HEK293 (cell line): ENCODE measurements around the gene SLC25A6.

Source experiments
- CTCF ChIA-PET: fragments of 350-600 bp; formaldehyde crosslinking; extraction: SDS; loops from one replicate; lab custom pipeline; 2021; ENCODE audit warnings: antibody characterized with exemption; lab: Yijun Ruan, JAX
- POLR2A ChIA-PET: fragments of 300-600 bp; formaldehyde crosslinking; extraction: SDS; loops from one replicate; lab custom pipeline; 2020; ENCODE audit warnings: antibody characterized with exemption, inconsistent platforms; lab: Yijun Ruan, JAX
- H3K27ac ChIP-seq: fragments of 200-500 bp; sonication (Bioruptor generic); 2 replicates; pipeline ENCODE4 v1.5.1; 2014; ENCODE audit warnings: low read depth, low read length, control low read depth, inconsistent platforms; ENCODE audit errors: extremely low read depth
- H3K36me3 ChIP-seq, 2 experiments: fragments of 200-500 bp in 1 of 2; sonication (Bioruptor generic) in 1 of 2; 1 replicate in 1 of 2; 2 replicates in 1 of 2; pipeline ENCODE4 v1.5.1; 2014 to 2017; ENCODE audit warnings: inconsistent platforms in 2 of 2, low read length in 2 of 2; ENCODE audit not compliant: control insufficient read depth in 2 of 2, insufficient read depth in 1 of 2
- H3K4me1 ChIP-seq: fragments of 200-500 bp; sonication (Bioruptor generic); 2 replicates; pipeline ENCODE4 v1.5.1; 2014; ENCODE audit warnings: mild to moderate bottlenecking, low read length, inconsistent platforms; ENCODE audit not compliant: control insufficient read depth, insufficient read depth
- H3K4me3 ChIP-seq: 2 replicates; pipeline ENCODE4 v1.5.1; 2011; ENCODE audit warnings: low read depth, mild to moderate bottlenecking, control low read depth, low read length, moderate library complexity
- H3K9me3 ChIP-seq: fragments of 200-500 bp; sonication (Bioruptor generic); 2 replicates; pipeline ENCODE4 v1.5.1; 2014; ENCODE audit warnings: low read depth, low read length, inconsistent platforms; ENCODE audit not compliant: control insufficient read depth, insufficient read depth
- OVOL3 ChIP-seq: fragments of 450-650 bp; formaldehyde crosslinking; IDR thresholded peaks from 2 replicates; pipeline ENCODE4 v1.5.1; 2016; ENCODE audit warnings: missing biosample characterization, missing genetic modification characterization
- RBAK ChIP-seq: fragments of 450-650 bp; formaldehyde crosslinking; IDR thresholded peaks from 2 replicates; pipeline ENCODE4 v1.5.1; 2016; ENCODE audit warnings: missing biosample characterization, missing genetic modification characterization
- SCRT2 ChIP-seq: fragments of 450-650 bp; formaldehyde crosslinking; IDR thresholded peaks from 2 replicates; pipeline ENCODE4 v1.5.1; 2016; ENCODE audit warnings: missing biosample characterization, missing genetic modification characterization
- SETDB1 ChIP-seq: IDR thresholded peaks from one replicate; pipeline ENCODE4 v1.6.1; 2017; ENCODE audit warnings: mild to moderate bottlenecking, low read length, moderate library complexity, mixed read lengths; ENCODE audit not compliant: insufficient read length
- SP3 ChIP-seq: fragments of 450-650 bp; formaldehyde crosslinking; IDR thresholded peaks from 2 replicates; pipeline ENCODE4 v1.5.1; 2016; ENCODE audit warnings: missing biosample characterization, missing genetic modification characterization
- TSHZ1 ChIP-seq: fragments of 450-650 bp; formaldehyde crosslinking; IDR thresholded peaks from 2 replicates; pipeline ENCODE4 v1.5.1; 2016; ENCODE audit warnings: missing biosample characterization, missing genetic modification characterization, borderline replicate concordance
- ZBTB21 ChIP-seq: fragments of 450-650 bp; formaldehyde crosslinking; IDR thresholded peaks from 2 replicates; pipeline ENCODE4 v1.5.1; 2017; ENCODE audit warnings: missing biosample characterization, missing genetic modification characterization
- ZBTB7A ChIP-seq: fragments of 450-650 bp; formaldehyde crosslinking; IDR thresholded peaks from 2 replicates; pipeline ENCODE4 v1.5.1; 2016; ENCODE audit warnings: low read depth, missing biosample characterization, missing genetic modification characterization
- ZEB2 ChIP-seq: fragments of 450-650 bp; formaldehyde crosslinking; IDR thresholded peaks from 2 replicates; pipeline ENCODE4 v1.5.1; 2016; ENCODE audit warnings: missing biosample characterization, missing genetic modification characterization
- ZNF146 ChIP-seq: fragments of 450-650 bp; formaldehyde crosslinking; IDR thresholded peaks from 2 replicates; pipeline ENCODE4 v1.5.1; 2016; ENCODE audit warnings: missing biosample characterization, missing genetic modification characterization
- ZNF26 ChIP-seq: fragments of 450-650 bp; formaldehyde crosslinking; IDR thresholded peaks from 2 replicates; pipeline ENCODE4 v1.5.1; 2016; ENCODE audit warnings: missing biosample characterization, missing genetic modification characterization
- ZNF391 ChIP-seq: fragments of 450-650 bp; formaldehyde crosslinking; IDR thresholded peaks from 2 replicates; pipeline ENCODE4 v1.5.1; 2016; ENCODE audit warnings: low read depth, missing biosample characterization, missing genetic modification characterization, borderline replicate concordance
- ZNF549 ChIP-seq: fragments of 450-650 bp; IDR thresholded peaks from 2 replicates; pipeline ENCODE4 v1.5.1; 2018; ENCODE audit warnings: missing biosample characterization, missing genetic modification characterization, mild to moderate bottlenecking, inconsistent platforms, moderate library complexity
- ZNF580 ChIP-seq: fragments of 450-650 bp; formaldehyde crosslinking; IDR thresholded peaks from 2 replicates; pipeline ENCODE4 v1.5.1; 2016; ENCODE audit warnings: missing biosample characterization, missing genetic modification characterization
- ZNF600 ChIP-seq: fragments of 450-650 bp; formaldehyde crosslinking; IDR thresholded peaks from 2 replicates; pipeline ENCODE4 v1.5.1; 2016; ENCODE audit warnings: missing biosample characterization, missing genetic modification characterization
- ZNF670 ChIP-seq: fragments of 450-650 bp; formaldehyde crosslinking; IDR thresholded peaks from 2 replicates; pipeline ENCODE4 v1.5.1; 2016; ENCODE audit warnings: missing biosample characterization, missing genetic modification characterization, low read depth
- ZNF785 ChIP-seq: fragments of 450-650 bp; formaldehyde crosslinking; IDR thresholded peaks from 2 replicates; pipeline ENCODE4 v1.5.1; 2016; ENCODE audit warnings: missing biosample characterization, missing genetic modification characterization
- ZNF791 ChIP-seq: fragments of 450-650 bp; formaldehyde crosslinking; IDR thresholded peaks from 2 replicates; pipeline ENCODE4 v1.5.1; 2016; ENCODE audit warnings: missing biosample characterization, missing genetic modification characterization

SLC25A6 gene

GRCh38 chrX:1388651-1389050, 3.3 kb downstream of the SLC25A6 start:
- POLR2A ChIA-PET, result no interaction called here

GRCh38 chrX:1387141-1387776, 4.7 kb downstream of the SLC25A6 start:
- no peak overlapping the region for H3K27ac ChIP-seq
- H3K4me1 ChIP-seq, result peaks cover 3% of the 10 kb centered on the region; the same call in 1 of the 2 replicates
- POLR2A ChIA-PET, result no interaction called here
- CTCF ChIA-PET, result no interaction called here
- TF ChIP-seq ZNF580, result no peak
- no peak for TF ChIP-seq ZBTB21 (tag by site-specific recombination)
- TF ChIP-seq SETDB1, result no peak
- no peak for TF ChIP-seq RBAK (tag by site-specific recombination)
- TF ChIP-seq ZEB2 (tag by site-specific recombination), result no peak
- TF ChIP-seq ZNF391 (tag by site-specific recombination), result no peak
- TF ChIP-seq ZNF791 (tag by site-specific recombination), result no peak
- no peaks in the 10 kb centered on the region for H3K9me3 ChIP-seq
- no peak overlapping the region for H3K4me3 ChIP-seq
- peaks cover 58 to 69% of the 10 kb centered on the region in 2 experiments for H3K36me3 ChIP-seq

More at GRCh38 chrX:1388651-1389050, 3.3 kb downstream of the SLC25A6 start:
- Histone ChIP-seq H3K4me1 (peaks cover 3% of the 10 kb centered on the region), H3K9me3 (no peaks in the 10 kb centered on the region), H3K4me3 (no peak overlapping the region), H3K27ac (no peak overlapping the region), H3K36me3 (peaks cover 58 to 69% of the 10 kb centered on the region in 2 experiments)
- no peak for TF ChIP-seq SCRT2 (tag by site-specific recombination)
- no peak for TF ChIP-seq ZNF549
- TF ChIP-seq SP3 (tag by site-specific recombination), result no peak
- no peak for TF ChIP-seq ZNF26 (tag by site-specific recombination)
- TF ChIP-seq ZNF670 (tag by site-specific recombination), result no peak
- TF ChIP-seq ZNF785 (tag by site-specific recombination), result no peak
- TF ChIP-seq ZNF146, result no peak
- no peak for TF ChIP-seq OVOL3 (tag by site-specific recombination)
- no peak for TF ChIP-seq ZBTB7A (tag by site-specific recombination)
- TF ChIP-seq ZNF600 (tag by site-specific recombination), result no peak
- TF ChIP-seq TSHZ1 (tag by site-specific recombination), result no peak
- CTCF ChIA-PET, result no interaction called here
